NB4 (cell line): ENCODE data around the gene ENOX1.

Experiments used
- CTCF ChIP-seq: IDR thresholded peaks from one replicate; pipeline ENCODE4 v1.5.1; 2012; ENCODE audit warnings: low read depth, low read length
- MAX ChIP-seq: IDR thresholded peaks from 2 replicates; pipeline ENCODE4 v1.6.1; 2011; ENCODE audit warnings: low read depth, low read length
- MYC ChIP-seq: IDR thresholded peaks from 2 replicates; pipeline ENCODE4 v1.6.1; 2011; ENCODE audit warnings: low read depth, low read length

- no peak for TF ChIP-seq CTCF
- no peak for TF ChIP-seq MAX
- no peak for TF ChIP-seq MYC
Measured at GRCh38 chr13:43464578-43465264, 322.1 kb downstream of the ENOX1 start.
